Sigmoid colon (tissue), 4 donors: Measurements from ENCODE around the gene SPATS2L.

Experiments used
- CTCF ChIP-seq, 4 experiments: fragments of 450-650 bp in 3 of 4; fragments of 200-600 bp in 1 of 4; IDR thresholded peaks; one replicate each; pipeline ENCODE4 v1.5.1; 2016 to 2019; ENCODE audit warnings: antibody characterized with exemption in 4 of 4, mild to moderate bottlenecking in 3 of 4, moderate library complexity in 2 of 4
- EP300 ChIP-seq, 4 donors: sonication (generic); formaldehyde crosslinking; IDR thresholded peaks; one replicate each; pipeline ENCODE4 v1.6.1; 2017; ENCODE audit warnings: antibody characterized with exemption in 4 of 4
- POLR2AphosphoS5 ChIP-seq, 4 donors: sonication (generic); formaldehyde crosslinking; IDR thresholded peaks; one replicate each; pipeline ENCODE4 v1.6.1; 2017; ENCODE audit warnings: antibody characterized with exemption in 4 of 4

GRCh38 chr2:200475795-200476194 is 169.3 kb downstream of the SPATS2L start:
- TF ChIP-seq CTCF (IDR thresholded peaks at IDR 0.05) (no peak), EP300 (IDR thresholded peaks at IDR 0.05) (no peak), POLR2AphosphoS5 (IDR thresholded peaks at IDR 0.05) (no peak)
